ENCODE data around the gene MTOR. TPM values are rescaled to one million over a fixed set of nuclear protein-coding genes. Genes with fewer than 3 reads are reported as not detected.

The MTOR gene
- polyA plus RNA-seq, 1 of the 3 experiments (the other 2 are of a cell fraction) = 20.9 TPM

- POLR2A ChIA-PET = interaction anchor here (0.6 to 2.0 kb wide), 8 partner anchors 10 to 373 kb away, joined by 3 to 15 read pairs (median 3); partner anchors contain the start of genes DISP3, EXOSC10 and MTOR
- no peaks in the 10 kb centered on the region for H3K36me3 ChIP-seq (replicated peaks in 1 of 2; ENCODE audit: control insufficient read depth in 1 of 2, insufficient read depth in 2 of 2, low read length in 1 of 2)
- WGBS (ENCODE audit: low lambda C conversion rate) = under 1% methylated on average over 27 of the region's 64 CpGs
- TF ChIP-seq MXI1 (IDR thresholded peaks at IDR 0.05; ENCODE audit: low read depth, low read length) (peak; percentile 99), FOSL2 (IDR thresholded peaks at IDR 0.05; ENCODE audit: borderline replicate concordance, low read depth) (no peak), SMC3 (IDR thresholded peaks at IDR 0.05; ENCODE audit: low read depth, low read length) (0 out of 2 replicates have a peak, but pooled peaks have one; percentile 27), POLR2AphosphoS5 (IDR thresholded peaks at IDR 0.05; ENCODE audit: low read depth, low read length) (peak; percentile 80), RCOR1 (IDR thresholded peaks at IDR 0.05; ENCODE audit: low read length) (no peak), EP300 (IDR thresholded peaks at IDR 0.05; ENCODE audit: borderline replicate concordance in 1 of 2, low read depth in 1 of 2, low read length in 1 of 2) (no peak), RFX5 (IDR thresholded peaks at IDR 0.05; ENCODE audit: low read length) (no peak), GATA2 (CRISPR knock-in tag; IDR thresholded peaks at IDR 0.05) (no peak), SIN3A (IDR thresholded peaks at IDR 0.05; ENCODE audit: borderline replicate concordance, low read depth, low read length) (peak; percentile 84), ELF1 (IDR thresholded peaks at IDR 0.05) (peak; percentile 38; the same call in 1 of the 2 replicates), EZH2phosphoT487 (IDR thresholded peaks at IDR 0.05; ENCODE audit: borderline replicate concordance, low read depth) (no peak), YY1 (IDR thresholded peaks at IDR 0.05; ENCODE audit: low read depth) (peak; percentile 97), TAF1 (IDR thresholded peaks at IDR 0.05; ENCODE audit: borderline replicate concordance, low read depth, low read length) (peak; percentile 98), FOXM1 (IDR thresholded peaks at IDR 0.05; ENCODE audit: low read depth) (no peak), PBX3 (IDR thresholded peaks at IDR 0.05) (no peak), JUND (IDR thresholded peaks at IDR 0.05) (no peak; the same call in 1 of the 2 replicates), TCF12 (IDR thresholded peaks at IDR 0.05) (no peak), FOXJ3 (CRISPR knock-in tag; IDR thresholded peaks at IDR 0.05) (no peak), TEAD4 (IDR thresholded peaks at IDR 0.05; ENCODE audit: borderline replicate concordance, insufficient read depth) (no peak), NFIC (IDR thresholded peaks at IDR 0.05; ENCODE audit: borderline replicate concordance) (no peak), CTCF (IDR thresholded peaks at IDR 0.05) (no peak)
- TF ChIP-seq, protein P1, sequence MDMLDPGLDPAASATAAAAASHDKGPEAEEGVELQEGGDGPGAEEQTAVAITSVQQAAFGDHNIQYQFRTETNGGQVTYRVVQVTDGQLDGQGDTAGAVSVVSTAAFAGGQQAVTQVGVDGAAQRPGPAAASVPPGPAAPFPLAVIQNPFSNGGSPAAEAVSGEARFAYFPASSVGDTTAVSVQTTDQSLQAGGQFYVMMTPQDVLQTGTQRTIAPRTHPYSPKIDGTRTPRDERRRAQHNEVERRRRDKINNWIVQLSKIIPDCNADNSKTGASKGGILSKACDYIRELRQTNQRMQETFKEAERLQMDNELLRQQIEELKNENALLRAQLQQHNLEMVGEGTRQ (IDR thresholded peaks at IDR 0.05; ENCODE audit: borderline replicate concordance, low read depth, low read length) = no peak
- TF ChIP-seq, protein P2, sequence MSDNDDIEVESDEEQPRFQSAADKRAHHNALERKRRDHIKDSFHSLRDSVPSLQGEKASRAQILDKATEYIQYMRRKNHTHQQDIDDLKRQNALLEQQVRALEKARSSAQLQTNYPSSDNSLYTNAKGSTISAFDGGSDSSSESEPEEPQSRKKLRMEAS (IDR thresholded peaks at IDR 0.05; ENCODE audit: low read depth) = peak; percentile 99
- TF ChIP-seq, protein P3, sequence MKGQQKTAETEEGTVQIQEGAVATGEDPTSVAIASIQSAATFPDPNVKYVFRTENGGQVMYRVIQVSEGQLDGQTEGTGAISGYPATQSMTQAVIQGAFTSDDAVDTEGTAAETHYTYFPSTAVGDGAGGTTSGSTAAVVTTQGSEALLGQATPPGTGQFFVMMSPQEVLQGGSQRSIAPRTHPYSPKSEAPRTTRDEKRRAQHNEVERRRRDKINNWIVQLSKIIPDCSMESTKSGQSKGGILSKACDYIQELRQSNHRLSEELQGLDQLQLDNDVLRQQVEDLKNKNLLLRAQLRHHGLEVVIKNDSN (IDR thresholded peaks at IDR 0.05; ENCODE audit: borderline replicate concordance, low read depth) = no peak
- TF ChIP-seq, protein P4, sequence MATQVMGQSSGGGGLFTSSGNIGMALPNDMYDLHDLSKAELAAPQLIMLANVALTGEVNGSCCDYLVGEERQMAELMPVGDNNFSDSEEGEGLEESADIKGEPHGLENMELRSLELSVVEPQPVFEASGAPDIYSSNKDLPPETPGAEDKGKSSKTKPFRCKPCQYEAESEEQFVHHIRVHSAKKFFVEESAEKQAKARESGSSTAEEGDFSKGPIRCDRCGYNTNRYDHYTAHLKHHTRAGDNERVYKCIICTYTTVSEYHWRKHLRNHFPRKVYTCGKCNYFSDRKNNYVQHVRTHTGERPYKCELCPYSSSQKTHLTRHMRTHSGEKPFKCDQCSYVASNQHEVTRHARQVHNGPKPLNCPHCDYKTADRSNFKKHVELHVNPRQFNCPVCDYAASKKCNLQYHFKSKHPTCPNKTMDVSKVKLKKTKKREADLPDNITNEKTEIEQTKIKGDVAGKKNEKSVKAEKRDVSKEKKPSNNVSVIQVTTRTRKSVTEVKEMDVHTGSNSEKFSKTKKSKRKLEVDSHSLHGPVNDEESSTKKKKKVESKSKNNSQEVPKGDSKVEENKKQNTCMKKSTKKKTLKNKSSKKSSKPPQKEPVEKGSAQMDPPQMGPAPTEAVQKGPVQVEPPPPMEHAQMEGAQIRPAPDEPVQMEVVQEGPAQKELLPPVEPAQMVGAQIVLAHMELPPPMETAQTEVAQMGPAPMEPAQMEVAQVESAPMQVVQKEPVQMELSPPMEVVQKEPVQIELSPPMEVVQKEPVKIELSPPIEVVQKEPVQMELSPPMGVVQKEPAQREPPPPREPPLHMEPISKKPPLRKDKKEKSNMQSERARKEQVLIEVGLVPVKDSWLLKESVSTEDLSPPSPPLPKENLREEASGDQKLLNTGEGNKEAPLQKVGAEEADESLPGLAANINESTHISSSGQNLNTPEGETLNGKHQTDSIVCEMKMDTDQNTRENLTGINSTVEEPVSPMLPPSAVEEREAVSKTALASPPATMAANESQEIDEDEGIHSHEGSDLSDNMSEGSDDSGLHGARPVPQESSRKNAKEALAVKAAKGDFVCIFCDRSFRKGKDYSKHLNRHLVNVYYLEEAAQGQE (IDR thresholded peaks at IDR 0.05; ENCODE audit: low read depth, low read length) = peak; percentile 59; the same call in 1 of the 2 replicates
These were observed 10.7 kb upstream of the MTOR start, which contains the start of gene UBIAD1 for GRCh38 chr1:11272832-11273594. Gene UBIAD1, plus strand, starts transcription at chr1:11273198. Its CDS starts 334 bp downstream, at chr1:11273532.

More at GRCh38 chr1:11272832-11273594, 10.7 kb upstream of the MTOR start, which contains the start of gene UBIAD1:
- H3K9ac ChIP-seq = peak within 1 kb of the TSS; percentile 88
- H3K9me2 ChIP-seq = no peaks in the 10 kb centered on the region
- peak within 1 kb of the TSS; percentile 73 to 85 for H3K4me3 ChIP-seq (ENCODE audit: low read depth in 2 of 2, low read length in 1 of 2)
- CTCF ChIA-PET = interaction anchor here (0.6 to 2.4 kb wide), 12 partner anchors 10 to 375 kb away, joined by 3 to 13 read pairs (median 4); partner anchors contain the start of gene MTOR
- peak; percentile 98 for DNase-seq
- H2AFZ ChIP-seq (ENCODE audit: low read depth) = peak within 1 kb of the TSS; percentile 97
- H3K9me3 ChIP-seq = no peaks in the 10 kb centered on the region
- peak within 1 kb of the TSS; percentile 79 to 85 for H3K27ac ChIP-seq (ENCODE audit: low read depth in 2 of 2, low read length in 1 of 2)
- peaks cover 9 to 11% of the 10 kb centered on the region in 2 experiments; a peak in 3 of 4 replicates for H3K4me1 ChIP-seq (ENCODE audit: control insufficient read depth in 1 of 2, insufficient read depth in 2 of 2, low read depth in 1 of 2, low read length in 1 of 2)
- H3K27me3 ChIP-seq (ENCODE audit: insufficient read depth) = no peaks in the 10 kb centered on the region
- H3K79me2 ChIP-seq (ENCODE audit: insufficient read depth) = peaks cover 36% of the 10 kb centered on the region
- H4K20me1 ChIP-seq (ENCODE audit: insufficient read depth) = no peaks in the 10 kb centered on the region
- peaks cover 3% of the 10 kb centered on the region for H3F3A ChIP-seq (replicated peaks; ENCODE audit: insufficient read depth)
- peak within 1 kb of the TSS; percentile 100 for H3K4me2 ChIP-seq
